Caco-2 (cell line): Measurements from ENCODE around the gene CD151. TPM values are rescaled to one million over a fixed set of nuclear protein-coding genes. Genes with fewer than 3 reads are reported as not detected.
A peak's percentile ranks its signal among the peaks of the same experiment; 100 is the strongest.

Experiments
- BruUV-seq: library from RNA; stranded (reverse); fragments of 400-500 nt; replicated peaks from 2 replicates; lab custom pipeline; 2021; lab: Mats Ljungman, UMichigan
- CTCF ChIA-PET: fragments of 300-600 bp; sonication (Branson Sonifier 250); formaldehyde crosslinking; loops from one replicate; lab custom pipeline; 2022; ENCODE audit warnings: antibody characterized with exemption; lab: Charles Lee
- POLR2A ChIA-PET: fragments of 300-600 bp; sonication (Branson Sonifier 250); formaldehyde crosslinking; loops from one replicate; lab custom pipeline; 2022; ENCODE audit warnings: antibody characterized with exemption; lab: Charles Lee
- DNase-seq, 2 experiments: peaks; one replicate each; pipeline versions ENCODE4 v3.0.0 to v3.0.0-alpha.2; 2020 to 2022
- H3K27me3 ChIP-seq: replicated peaks from 2 replicates; pipeline ENCODE4 v1.6.0; 2011; ENCODE audit warnings: low read length; ENCODE audit not compliant: control insufficient read depth, insufficient read depth
- H3K36me3 ChIP-seq: 2 replicates; pipeline ENCODE4 v1.5.1; 2011; ENCODE audit warnings: low read length; ENCODE audit not compliant: control insufficient read depth, insufficient read depth
- H3K4me1 ChIP-seq: fragments of 250-450 bp; sonication (Bioruptor Pico); 2 replicates; pipeline ENCODE4 v1.5.1; 2020; ENCODE audit warnings: mild to moderate bottlenecking
- H3K4me3 ChIP-seq: 2 replicates; pipeline ENCODE4 v1.5.1; 2011; ENCODE audit warnings: low read depth, mild to moderate bottlenecking, control low read depth, low read length
- H3K9me3 ChIP-seq: fragments of 250-450 bp; sonication (Bioruptor Pico); 2 replicates; pipeline ENCODE4 v1.5.1; 2020; ENCODE audit warnings: mild to moderate bottlenecking, moderate library complexity
- H3K27ac Mint-ChIP-seq: one replicate; pipeline ENCODE4 v1.8.0; 2022; ENCODE audit warnings: mixed read lengths; ENCODE audit not compliant: unreplicated experiment
- H3K27me3 Mint-ChIP-seq: one replicate; pipeline ENCODE4 v1.8.0; 2022; ENCODE audit warnings: mixed read lengths; ENCODE audit not compliant: insufficient read depth, unreplicated experiment
- H3K36me3 Mint-ChIP-seq: one replicate; pipeline ENCODE4 v1.8.0; 2022; ENCODE audit warnings: mild to moderate bottlenecking, mixed read lengths; ENCODE audit not compliant: insufficient read depth, unreplicated experiment
- H3K4me1 Mint-ChIP-seq: one replicate; pipeline ENCODE4 v1.8.0; 2022; ENCODE audit warnings: low read depth, mixed read lengths; ENCODE audit not compliant: unreplicated experiment
- H3K4me3 Mint-ChIP-seq: one replicate; pipeline ENCODE4 v1.8.0; 2022; ENCODE audit warnings: mild to moderate bottlenecking, moderate library complexity, mixed read lengths; ENCODE audit not compliant: unreplicated experiment
- H3K9me3 Mint-ChIP-seq: one replicate; pipeline ENCODE4 v1.8.0; 2022; ENCODE audit warnings: mixed read lengths; ENCODE audit not compliant: unreplicated experiment
- CTCF ChIP-seq, 2 experiments: fragments of 200-600 bp in 1 of 2; IDR thresholded peaks; 1 replicate in 1 of 2; 2 replicates in 1 of 2; pipeline versions ENCODE4 v1.5.1 to v1.8.0; 2011 to 2022; ENCODE audit warnings: antibody characterized with exemption in 1 of 2, control low read depth in 1 of 2, inconsistent platforms in 1 of 2, low read depth in 1 of 2, low read length in 1 of 2, mild to moderate bottlenecking in 1 of 2, moderate library complexity in 1 of 2; ENCODE audit not compliant: insufficient read depth in 1 of 2, severe bottlenecking in 1 of 2, unreplicated experiment in 1 of 2
- intact Hi-C: fragments of 100-400 bp; cut with micrococcal nuclease; formaldehyde crosslinking; loops from one replicate; pipeline ENCODE4 v1.10.0; 2022; ENCODE audit not compliant: unreplicated experiment
- total RNA-seq: library from RNA; stranded (reverse); gene quantifications from 2 replicates; pipeline ENCODE4 v1.2.3, GENCODE V29; 2022

Gene CD151
- total RNA-seq, 1 experiment from 2014 or later: 268 TPM

- H3K4me3 ChIP-seq: no peak overlapping the region
- no peak overlapping the region for H3K4me3 Mint-ChIP-seq
- no peak for DNase-seq
- H3K36me3 Mint-ChIP-seq: peaks cover 78% of the 10 kb centered on the region
- no peak for TF ChIP-seq CTCF (IDR thresholded peaks at IDR 0.05; ENCODE audit: insufficient read depth in 1 of 2, low read depth in 1 of 2, low read length in 1 of 2, severe bottlenecking in 1 of 2, unreplicated experiment in 1 of 2)
- H3K27me3 Mint-ChIP-seq: no peaks in the 10 kb centered on the region
- no peaks in the 10 kb centered on the region for H3K9me3 Mint-ChIP-seq
- intact Hi-C loops: no loop called here
- H3K4me1 Mint-ChIP-seq: no peaks in the 10 kb centered on the region
- ChIA-PET POLR2A (no interaction called here), CTCF (no interaction called here)
- H3K27ac Mint-ChIP-seq: no peak overlapping the region
- H3K9me3 ChIP-seq: no peaks in the 10 kb centered on the region
- H3K4me1 ChIP-seq: peaks cover 22% of the 10 kb centered on the region
- H3K36me3 ChIP-seq: peaks cover 15% of the 10 kb centered on the region
- H3K27me3 ChIP-seq: no peaks in the 10 kb centered on the region
- no TSS peak for BruUV-seq
Observed at GRCh38 chr11:815675-816432, 16.9 kb upstream of the CD151 start.

DNA sequence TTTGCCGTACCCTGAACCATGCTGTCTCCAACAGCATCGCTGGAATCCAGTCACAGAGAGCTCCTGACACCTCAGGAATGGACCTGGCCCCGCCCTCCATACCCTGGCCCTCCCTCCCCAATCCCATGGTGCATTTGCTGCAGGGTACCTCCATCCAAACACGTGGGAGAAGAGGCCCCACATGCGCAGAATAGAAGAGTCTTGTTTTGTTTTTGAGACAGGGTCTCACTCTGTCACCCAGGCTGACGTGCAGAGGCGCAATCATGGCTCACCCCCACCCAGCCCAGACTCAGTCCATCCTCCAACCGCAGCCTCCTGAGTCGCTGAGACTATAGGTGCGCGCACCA lies 16.3 kb upstream of the CD151 start:
- Histone ChIP-seq H3K27me3 (no peaks in the 10 kb centered on the region), H3K36me3 (peaks cover 12% of the 10 kb centered on the region), H3K4me3 (no peak overlapping the region), H3K4me1 (peaks cover 26% of the 10 kb centered on the region), H3K9me3 (no peaks in the 10 kb centered on the region)
- ChIA-PET POLR2A (no interaction called here), CTCF (no interaction called here)
- no peaks in the 10 kb centered on the region for H3K4me1 Mint-ChIP-seq
- intact Hi-C loops: no loop called here
- H3K4me3 Mint-ChIP-seq: no peak overlapping the region
- H3K9me3 Mint-ChIP-seq: no peaks in the 10 kb centered on the region
- no peaks in the 10 kb centered on the region for H3K27me3 Mint-ChIP-seq
- no peak for TF ChIP-seq CTCF (IDR thresholded peaks at IDR 0.05; ENCODE audit: insufficient read depth in 1 of 2, low read depth in 1 of 2, low read length in 1 of 2, severe bottlenecking in 1 of 2, unreplicated experiment in 1 of 2)
- no peak overlapping the region for H3K27ac Mint-ChIP-seq
- no peak for DNase-seq
- H3K36me3 Mint-ChIP-seq: peaks cover 75% of the 10 kb centered on the region
- no TSS peak for BruUV-seq

DNA sequence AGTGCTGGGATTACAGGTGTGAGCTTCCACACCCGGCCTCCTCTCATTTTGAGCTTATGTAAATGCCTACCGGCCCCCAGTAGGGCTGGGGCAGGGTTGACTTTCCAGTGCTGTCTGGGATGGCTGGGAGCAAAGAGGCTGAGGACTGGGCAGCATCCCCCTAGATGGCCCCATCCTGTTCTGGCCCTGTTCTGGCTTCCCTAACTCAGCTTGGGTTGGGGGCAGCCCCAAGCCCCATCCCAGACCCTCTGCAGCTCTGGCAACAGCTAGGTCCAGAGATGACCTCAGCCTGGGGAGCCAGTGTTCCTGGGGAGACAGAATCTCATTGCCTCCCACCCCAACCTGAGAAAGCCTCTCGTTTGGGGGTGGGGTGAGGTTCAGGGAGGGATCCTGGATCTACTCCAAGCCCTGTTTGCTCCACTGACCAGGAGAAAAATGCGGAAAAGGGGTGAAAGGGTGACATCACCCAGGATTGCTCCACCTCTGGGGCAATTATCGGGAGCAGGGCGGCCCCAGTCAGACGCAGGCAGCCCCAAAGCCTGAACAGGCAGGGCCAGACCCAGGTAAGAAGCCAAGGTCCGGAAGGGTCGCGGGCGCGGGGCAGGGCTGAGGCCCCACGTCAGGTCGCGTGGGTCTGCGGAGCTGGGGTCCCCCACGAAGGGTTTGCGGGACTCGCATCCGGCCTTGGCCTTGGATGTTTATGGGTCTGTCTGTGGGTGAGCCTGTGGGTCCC lies 14.2 kb upstream of the CD151 start, which contains the start of gene PNPLA2:
PNPLA2 (plus strand) TSS at position 519 of the 733 bp plus-strand sequence. CDS start 805 bp downstream, outside the sequence.
- Histone ChIP-seq H3K27me3 (no peaks in the 10 kb centered on the region), H3K9me3 (no peaks in the 10 kb centered on the region), H3K4me1 (peaks cover 21% of the 10 kb centered on the region), H3K4me3 (peak within 1 kb of the TSS; percentile 86), H3K36me3 (peaks cover 2% of the 10 kb centered on the region; the same call in 1 of the 2 replicates)
- no peaks in the 10 kb centered on the region for H3K9me3 Mint-ChIP-seq
- H3K4me1 Mint-ChIP-seq: no peaks in the 10 kb centered on the region
- ChIA-PET POLR2A (interaction anchor here (0.6 to 2.5 kb wide), 20 partner anchors 9 to 273 kb away, joined by 3 to 35 read pairs (median 5); partner anchors contain the start of genes CD151, CHID1, CRACR2B and GATD1), CTCF (interaction anchor here (0.6 to 1.8 kb wide), 6 partner anchors 9 to 96 kb away, joined by 3 to 10 read pairs (median 3); partner anchors contain the start of genes CRACR2B, POLR2L and TSPAN4)
- BruUV-seq: TSS peak; percentile 35
- intact Hi-C loops: loop anchor here (1.0 kb wide), 1 partner anchor 9 kb away; the partner anchor contains the start of gene CRACR2B
- H3K4me3 Mint-ChIP-seq: peak within 1 kb of the TSS; percentile 76
- no peaks in the 10 kb centered on the region for H3K27me3 Mint-ChIP-seq
- peak within 1 kb of the TSS; percentile 66 for H3K27ac Mint-ChIP-seq
- TF ChIP-seq CTCF (IDR thresholded peaks at IDR 0.05; ENCODE audit: insufficient read depth in 1 of 2, low read depth in 1 of 2, low read length in 1 of 2, severe bottlenecking in 1 of 2, unreplicated experiment in 1 of 2): peak in 1 of 2 experiments; percentile 17
- H3K36me3 Mint-ChIP-seq: peaks cover 68% of the 10 kb centered on the region
- DNase-seq: peak; percentile 72 to 77
